Testis (tissue), 3 donors: Measurements from ENCODE around the gene JAKMIP3. TPM values are rescaled to one million over a fixed set of nuclear protein-coding genes. Genes with fewer than 3 reads are reported as not detected.
A peak's percentile ranks its signal among the peaks of the same experiment; 100 is the strongest.

Experiments used
- DNase-seq: peaks from one replicate; pipeline ENCODE4 v3.0.0-alpha.2; 2019
- H3K27ac ChIP-seq, 2 donors: fragments of 200-600 bp; sonication (generic); one replicate each; pipeline ENCODE4 v1.5.1; 2019
- H3K27me3 ChIP-seq: fragments of 200-600 bp; sonication (generic); one replicate; pipeline ENCODE4 v1.5.1; 2019
- H3K36me3 ChIP-seq: fragments of 200-600 bp; sonication (generic); one replicate; pipeline ENCODE4 v1.5.1; 2017; ENCODE audit warnings: low read depth; ENCODE audit errors: missing control alignments
- H3K4me1 ChIP-seq: fragments of 200-600 bp; sonication (generic); one replicate; pipeline ENCODE4 v1.5.1; 2019
- H3K4me3 ChIP-seq, 2 donors: fragments of 200-600 bp; sonication (generic); one replicate each; pipeline ENCODE4 v1.5.1; 2017 to 2019
- H3K9me3 ChIP-seq: fragments of 200-600 bp; sonication (generic); one replicate; pipeline ENCODE4 v1.5.1; 2017
- POLR2A ChIP-seq: fragments of 450-650 bp; IDR thresholded peaks from one replicate; pipeline ENCODE4 v1.6.1; 2017; ENCODE audit warnings: antibody characterized with exemption, mild to moderate bottlenecking, moderate library complexity
- WGBS, 2 donors: methylation state at CpG; one replicate each; pipeline ENCODE4 v1.1.5; 2018; 5-methylcytosine and 5-hydroxymethylcytosine counted together
- intact Hi-C: fragments of 100-400 bp; cut with DNase I; formaldehyde crosslinking; loops from one replicate; pipeline ENCODE4 v1.15.1; 2023; ENCODE audit warnings: low total_unique reads
- polyA plus RNA-seq: library from polyadenylated mRNA; stranded (reverse); fragments of 350-450 nt; fragmentation: Illumina TruSeq; extraction: RNeasy Lipid Tissue Mini Kit (QIAGEN cat#74804); gene quantifications from one replicate; pipeline ENCODE4 v1.2.3, GENCODE V29; 2014; ENCODE audit warnings: low read depth, low replicate concordance; ENCODE audit not compliant: insufficient read depth
- total RNA-seq, 2 donors: library from RNA; depleted of rRNA; stranded (reverse); fragments of >200 nt; gene quantifications; one replicate each; pipeline ENCODE4 v1.2.3, GENCODE V29; 2016
- TF ChIP-seq, protein P1 (sequence below), 3 experiments: fragments of 450-650 bp in 2 of 3; fragments of 200-600 bp in 1 of 3; sonication (generic) in 1 of 3; IDR thresholded peaks; one replicate each; pipeline ENCODE4 v1.5.1; 2016 to 2019; ENCODE audit warnings: antibody characterized with exemption in 3 of 3, mild to moderate bottlenecking in 2 of 3, moderate library complexity in 1 of 3

The JAKMIP3 gene
- total and polyA plus RNA-seq, 3 donors from 2014 or later = 1.3 to 4.6 (median 3.3) TPM

DNA sequence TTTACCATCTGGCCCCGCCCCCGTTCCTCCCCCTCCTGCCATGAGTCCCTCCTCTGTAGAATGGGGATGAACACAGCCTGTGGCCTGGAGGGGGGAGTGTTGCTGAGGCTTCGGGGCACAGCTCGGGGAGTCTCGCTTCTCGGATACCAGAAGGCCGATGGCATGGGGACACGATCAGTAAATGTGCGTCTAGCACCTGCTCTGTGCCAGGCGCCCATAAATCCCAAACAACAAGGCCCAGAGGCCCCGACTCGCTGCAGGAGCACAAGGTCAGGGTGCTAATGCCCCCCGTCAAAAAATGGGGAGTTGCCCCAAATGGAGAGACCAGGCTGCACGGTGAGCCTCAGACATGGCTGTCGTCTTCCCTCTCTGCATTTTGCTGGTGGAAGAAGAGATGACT lies 40.7 kb downstream of the JAKMIP3 start:
- no peaks in the 10 kb centered on the region for H3K4me1 ChIP-seq
- H3K4me3 ChIP-seq = no peak overlapping the region
- WGBS, 2 donors = 82 to 92% methylated on average over 15 of the region's 15 CpGs
- intact Hi-C loops = no loop called here
- H3K27ac ChIP-seq = no peak overlapping the region
- TF ChIP-seq, protein P1, sequence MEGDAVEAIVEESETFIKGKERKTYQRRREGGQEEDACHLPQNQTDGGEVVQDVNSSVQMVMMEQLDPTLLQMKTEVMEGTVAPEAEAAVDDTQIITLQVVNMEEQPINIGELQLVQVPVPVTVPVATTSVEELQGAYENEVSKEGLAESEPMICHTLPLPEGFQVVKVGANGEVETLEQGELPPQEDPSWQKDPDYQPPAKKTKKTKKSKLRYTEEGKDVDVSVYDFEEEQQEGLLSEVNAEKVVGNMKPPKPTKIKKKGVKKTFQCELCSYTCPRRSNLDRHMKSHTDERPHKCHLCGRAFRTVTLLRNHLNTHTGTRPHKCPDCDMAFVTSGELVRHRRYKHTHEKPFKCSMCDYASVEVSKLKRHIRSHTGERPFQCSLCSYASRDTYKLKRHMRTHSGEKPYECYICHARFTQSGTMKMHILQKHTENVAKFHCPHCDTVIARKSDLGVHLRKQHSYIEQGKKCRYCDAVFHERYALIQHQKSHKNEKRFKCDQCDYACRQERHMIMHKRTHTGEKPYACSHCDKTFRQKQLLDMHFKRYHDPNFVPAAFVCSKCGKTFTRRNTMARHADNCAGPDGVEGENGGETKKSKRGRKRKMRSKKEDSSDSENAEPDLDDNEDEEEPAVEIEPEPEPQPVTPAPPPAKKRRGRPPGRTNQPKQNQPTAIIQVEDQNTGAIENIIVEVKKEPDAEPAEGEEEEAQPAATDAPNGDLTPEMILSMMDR (IDR thresholded peaks at IDR 0.05) = no peak
- TF ChIP-seq POLR2A = no peak
- H3K27me3 ChIP-seq = no peaks in the 10 kb centered on the region
- no peaks in the 10 kb centered on the region for H3K9me3 ChIP-seq
- H3K36me3 ChIP-seq = no peaks in the 10 kb centered on the region
- DNase-seq = peak; percentile 12

DNA sequence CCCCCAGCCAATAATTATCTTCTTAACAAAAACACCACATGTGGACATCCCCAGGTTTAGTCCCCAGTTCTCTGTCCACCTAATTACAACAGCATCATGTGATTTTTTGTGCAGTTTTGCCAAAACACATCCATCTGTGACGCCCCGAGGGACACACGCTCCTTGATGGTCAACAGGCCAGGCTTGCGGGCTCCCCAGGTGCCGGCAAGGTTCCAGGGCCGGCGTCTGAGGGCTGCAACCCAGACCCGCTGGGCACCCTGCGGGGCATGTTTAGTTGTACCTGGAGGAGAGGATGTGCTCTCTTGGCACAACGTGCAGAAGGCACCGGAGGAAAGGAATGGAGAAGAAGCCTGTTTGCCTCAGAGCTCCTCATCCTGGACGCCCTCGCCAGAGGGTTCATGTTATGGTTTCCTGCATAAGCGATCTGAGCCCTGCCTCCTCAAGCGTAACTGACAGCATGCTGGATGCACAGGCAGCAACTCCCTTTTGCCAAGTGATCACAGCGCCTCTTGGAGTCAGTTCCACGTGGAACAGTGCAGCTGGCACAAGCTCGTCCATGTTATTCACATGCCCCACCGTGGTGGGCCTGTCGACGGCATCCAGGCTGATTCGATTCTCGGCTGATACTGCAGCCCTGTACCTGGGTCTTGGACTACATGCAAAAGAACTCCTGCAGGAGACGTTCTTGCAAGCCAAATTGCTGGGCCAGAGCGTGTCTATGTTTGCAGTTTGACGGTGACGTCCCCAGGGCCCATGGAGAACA lies 41.6 kb downstream of the JAKMIP3 start:
- no peak overlapping the region for H3K27ac ChIP-seq
- TF ChIP-seq, protein P1 (IDR thresholded peaks at IDR 0.05) = no peak
- TF ChIP-seq POLR2A = no peak
- 80 to 91% methylated on average over 3 to 27 of the region's 27 CpGs for WGBS, 2 donors
- H3K36me3 ChIP-seq = no peaks in the 10 kb centered on the region
- intact Hi-C loops = no loop called here
- H3K9me3 ChIP-seq = no peaks in the 10 kb centered on the region
- no peaks in the 10 kb centered on the region for H3K4me1 ChIP-seq
- no peak overlapping the region for H3K4me3 ChIP-seq
- H3K27me3 ChIP-seq = no peaks in the 10 kb centered on the region
- DNase-seq = peak; percentile 9

DNA sequence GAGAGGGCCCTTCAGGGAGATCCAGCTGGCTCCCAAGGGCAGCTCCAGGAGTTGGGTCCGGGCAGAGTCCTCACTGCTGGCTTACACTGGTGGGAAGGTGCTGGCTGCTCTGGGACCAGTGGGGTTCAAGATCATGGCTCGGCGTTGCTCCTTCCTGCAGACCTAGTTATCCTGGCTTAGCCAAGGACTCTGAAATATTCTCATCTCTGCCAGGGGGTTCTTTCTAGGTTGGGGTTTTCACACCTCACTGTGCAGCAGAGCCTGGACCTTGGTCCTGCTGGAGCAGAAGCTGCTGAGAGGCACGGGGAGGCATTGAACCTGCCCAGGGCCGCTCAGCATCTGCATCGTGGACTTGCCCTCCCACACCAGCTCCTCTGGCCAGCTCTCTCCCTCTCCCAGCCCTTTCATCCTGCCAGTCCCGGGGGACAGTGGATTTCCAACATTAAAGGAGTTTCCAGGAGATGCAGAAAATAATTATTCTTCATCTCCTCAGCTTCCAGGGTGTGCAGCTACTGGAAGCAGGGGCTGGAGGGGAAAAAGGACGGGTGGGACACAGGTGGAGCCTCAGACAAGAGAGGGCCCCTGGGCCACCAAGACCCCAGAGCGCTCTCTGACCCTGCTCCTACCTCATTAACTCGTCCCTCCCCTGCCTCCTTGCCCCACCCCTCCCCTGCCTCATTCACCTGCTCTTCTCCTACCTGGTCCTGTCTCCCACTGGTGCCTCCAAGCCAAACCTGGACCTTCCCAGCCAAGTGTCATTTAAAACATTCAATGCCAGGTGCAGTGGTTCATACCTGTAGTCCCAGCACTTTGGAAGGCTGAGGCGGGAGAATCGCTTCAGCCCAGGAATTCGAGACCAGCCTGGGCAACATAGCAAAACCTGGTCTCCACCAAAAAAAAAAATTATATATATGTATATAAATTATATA lies 42.5 kb downstream of the JAKMIP3 start:
- no peak for TF ChIP-seq POLR2A
- TF ChIP-seq, protein P1 (IDR thresholded peaks at IDR 0.05) = no peak
- DNase-seq = peak; percentile 7
- intact Hi-C loops = no loop called here
- no peaks in the 10 kb centered on the region for H3K27me3 ChIP-seq
- H3K4me1 ChIP-seq = no peaks in the 10 kb centered on the region
- WGBS, 2 donors = 85 to 91% methylated on average over 10 to 13 of the region's 13 CpGs
- no peaks in the 10 kb centered on the region for H3K36me3 ChIP-seq
- no peak overlapping the region for H3K4me3 ChIP-seq
- H3K27ac ChIP-seq = no peak overlapping the region
- no peaks in the 10 kb centered on the region for H3K9me3 ChIP-seq

DNA sequence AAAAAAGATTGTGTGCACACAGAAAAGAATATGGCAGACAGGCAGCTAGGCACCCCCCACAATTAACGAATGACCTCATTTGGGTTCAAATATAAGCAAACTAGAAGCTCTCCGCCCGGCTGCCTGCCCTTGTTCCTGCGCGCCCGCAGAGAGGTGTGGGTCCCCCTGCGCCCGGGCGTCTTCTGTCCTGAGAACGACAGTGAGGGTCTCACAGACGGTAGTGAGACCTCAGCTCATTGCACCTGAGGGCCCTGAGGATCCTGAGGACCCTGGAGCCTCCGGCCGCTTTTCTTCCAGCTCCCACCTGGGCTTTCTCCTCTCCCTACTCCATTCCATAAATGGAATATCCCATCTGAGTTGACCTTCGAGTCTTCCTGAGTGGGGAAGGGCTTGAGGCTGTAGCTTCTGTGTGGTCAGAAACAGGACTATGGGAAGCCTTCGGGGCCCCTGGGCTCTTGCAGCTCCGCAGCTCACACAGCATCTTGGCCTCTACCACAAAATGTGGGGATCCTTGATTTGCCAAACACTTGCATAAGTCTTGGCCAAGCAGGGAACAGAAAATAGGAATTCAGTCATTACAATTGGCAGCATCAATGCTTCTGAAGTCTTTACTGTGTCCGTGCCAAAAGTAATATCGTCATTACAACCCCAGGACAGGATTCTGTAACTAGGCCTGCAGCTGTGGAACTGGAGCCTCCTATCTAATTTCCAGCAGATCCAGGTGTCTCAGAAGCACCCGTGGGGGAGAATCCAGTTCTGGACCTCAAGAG lies 43.8 kb downstream of the JAKMIP3 start:
- peak; percentile 13 for DNase-seq
- 78 to 90% methylated on average over 18 to 19 of the region's 19 CpGs for WGBS, 2 donors
- intact Hi-C loops = no loop called here

More for the DNA sequence above, 43.8 kb downstream of the JAKMIP3 start:
- TF ChIP-seq, protein P1 (IDR thresholded peaks at IDR 0.05) = no peak
- no peak for TF ChIP-seq POLR2A
- Histone ChIP-seq H3K36me3 (no peaks in the 10 kb centered on the region), H3K27me3 (no peaks in the 10 kb centered on the region), H3K4me1 (no peaks in the 10 kb centered on the region), H3K9me3 (no peaks in the 10 kb centered on the region), H3K4me3 (no peak overlapping the region), H3K27ac (no peak overlapping the region)
